GM18517 (cell line): ENCODE results near the gene KRT86.
"Not testable (repeated sequence)": the region's sequence is repeated elsewhere in the genome, so short reads cannot be mapped to it uniquely, and the experiment has no call there.

ENCODE experiments used
- ATAC-seq: cut with Tn5 transposase; IDR thresholded peaks from one replicate; pipeline ENCODE4 v1.9.1; 2021; ENCODE audit warnings: mild to moderate bottlenecking, moderate library complexity; ENCODE audit not compliant: unreplicated experiment

KRT86 gene

GRCh38 chr12:52264435-52264825, 10.0 kb upstream of the KRT86 start:
- no peak for ATAC-seq

- ATAC-seq: no peak
Observed at GRCh38 chr12:52266514-52266913, 7.9 kb upstream of the KRT86 start.

GRCh38 chr12:52267266-52267665, 7.2 kb upstream of the KRT86 start:
- no peak for ATAC-seq

- no peak for ATAC-seq
Observed at GRCh38 chr12:52267699-52268098, 6.7 kb upstream of the KRT86 start.

- no peak for ATAC-seq
Observed at GRCh38 chr12:52268212-52268611, 6.2 kb upstream of the KRT86 start.

GRCh38 chr12:52270541-52271070, 3.8 kb upstream of the KRT86 start:
- ATAC-seq: no peak

GRCh38 chr12:52271158-52271557, 3.3 kb upstream of the KRT86 start:
- no peak for ATAC-seq

GRCh38 chr12:52275686-52276085, 1.2 kb downstream of the KRT86 start:
- no peak for ATAC-seq

- no peak for ATAC-seq
Observed at GRCh38 chr12:52277486-52278245, 3.2 kb downstream of the KRT86 start.

- ATAC-seq: no peak
Observed at GRCh38 chr12:52278575-52279421, 4.4 kb downstream of the KRT86 start.

- ATAC-seq: no peak
Observed at GRCh38 chr12:52279422-52280318, 5.2 kb downstream of the KRT86 start.

GRCh38 chr12:52280319-52280795, 5.9 kb downstream of the KRT86 start:
- no peak for ATAC-seq

GRCh38 chr12:52280796-52281560, 6.5 kb downstream of the KRT86 start:
- ATAC-seq: no peak

- no peak for ATAC-seq
Observed at GRCh38 chr12:52284562-52285171, 10.2 kb downstream of the KRT86 start.

- ATAC-seq: no peak
Observed at GRCh38 chr12:52285172-52285745, 10.8 kb downstream of the KRT86 start.

- no peak for ATAC-seq
Observed at GRCh38 chr12:52285851-52286530, 11.5 kb downstream of the KRT86 start.

GRCh38 chr12:52286857-52287785, 12.7 kb downstream of the KRT86 start:
- not testable (repeated sequence) for ATAC-seq
